GM13977 (cell line): ENCODE data around the gene ZSWIM7.

Experiments
- DNase-seq: peaks from one replicate; pipeline ENCODE4 v3.0.0; 2012; ENCODE audit warnings: low spot score
- CTCF ChIP-seq: IDR thresholded peaks from 2 replicates; pipeline ENCODE4 v1.5.1; 2012; ENCODE audit warnings: mild to moderate bottlenecking, control low read depth; ENCODE audit not compliant: insufficient read depth; ENCODE audit errors: extremely low read depth, missing control alignments
- in situ Hi-C: fragments of 300-500 bp; cut with MboI; formaldehyde crosslinking; loops from one replicate; pipeline ENCODE4 v1.12.0; 2022; ENCODE audit warnings: low sequenced_read_pairs, low pct_unique_long_range_greater_than_20kb, mixed read lengths, inconsistent platforms; ENCODE audit not compliant: unreplicated experiment

ZSWIM7 gene

GRCh38 chr17:15955793-15956541 is 43.5 kb downstream of the ZSWIM7 start:
- TF ChIP-seq CTCF = no peak
- in situ Hi-C loops = no loop called here
- DNase-seq = no peak

- TF ChIP-seq CTCF = no peak
- in situ Hi-C loops = no loop called here
- DNase-seq = no peak
Observed at GRCh38 chr17:15954222-15954621, 45.3 kb downstream of the ZSWIM7 start.

GRCh38 chr17:15952916-15953790 is 46.4 kb downstream of the ZSWIM7 start:
- in situ Hi-C loops = no loop called here
- TF ChIP-seq CTCF = no peak
- DNase-seq = no peak

- in situ Hi-C loops = no loop called here
- TF ChIP-seq CTCF = no peak
- no peak for DNase-seq
Observed at GRCh38 chr17:15952048-15952532, 47.4 kb downstream of the ZSWIM7 start.

- no peak for TF ChIP-seq CTCF
- no peak for DNase-seq
- in situ Hi-C loops = no loop called here
Observed at GRCh38 chr17:15951368-15952047, 48.0 kb downstream of the ZSWIM7 start.
